ENCODE data around the gene PCSK1.
"Not testable (repeated sequence)": the region's sequence is repeated elsewhere in the genome, so short reads cannot be mapped to it uniquely, and the experiment has no call there.

The PCSK1 gene

GRCh38 chr5:96373381-96373733, 59.7 kb downstream of the PCSK1 start:
- H3K4me1 ChIP-seq (ENCODE audit: control insufficient read depth, insufficient read depth, low read length) = no peaks in the 10 kb centered on the region
- H3K27me3 ChIP-seq (ENCODE audit: control insufficient read depth, insufficient read depth, low read length) = no peaks in the 10 kb centered on the region
- H3K9ac ChIP-seq (ENCODE audit: low read depth, low read length) = no peak overlapping the region
- no peak overlapping the region for H3K27ac ChIP-seq (ENCODE audit: low read depth, low read length)
- H3K36me3 ChIP-seq (ENCODE audit: control insufficient read depth, insufficient read depth, low read length) = no peaks in the 10 kb centered on the region
- no peak overlapping the region for H3K4me3 ChIP-seq (ENCODE audit: low read depth, low read length)
- no peaks in the 10 kb centered on the region for H3K9me3 ChIP-seq (ENCODE audit: control insufficient read depth, insufficient read depth, low read length)

GRCh38 chr5:96372726-96373380, 60.2 kb downstream of the PCSK1 start:
- Histone ChIP-seq H3K4me3 (ENCODE audit: low read depth, low read length) (no peak overlapping the region), H3K36me3 (ENCODE audit: control insufficient read depth, insufficient read depth, low read length) (no peaks in the 10 kb centered on the region), H3K9me3 (ENCODE audit: control insufficient read depth, insufficient read depth, low read length) (peaks cover 1% of the 10 kb centered on the region), H3K4me1 (ENCODE audit: control insufficient read depth, insufficient read depth, low read length) (no peaks in the 10 kb centered on the region), H3K27me3 (ENCODE audit: control insufficient read depth, insufficient read depth, low read length) (no peaks in the 10 kb centered on the region), H3K27ac (ENCODE audit: low read depth, low read length) (no peak overlapping the region), H3K9ac (ENCODE audit: low read depth, low read length) (no peak overlapping the region)

- Histone ChIP-seq H3K4me1 (ENCODE audit: control insufficient read depth, insufficient read depth, low read length) (no peaks in the 10 kb centered on the region), H3K36me3 (ENCODE audit: control insufficient read depth, insufficient read depth, low read length) (no peaks in the 10 kb centered on the region), H3K27ac (ENCODE audit: low read depth, low read length) (no peak overlapping the region), H3K4me3 (ENCODE audit: low read depth, low read length) (no peak overlapping the region), H3K27me3 (ENCODE audit: control insufficient read depth, insufficient read depth, low read length) (no peaks in the 10 kb centered on the region), H3K9ac (ENCODE audit: low read depth, low read length) (no peak overlapping the region), H3K9me3 (ENCODE audit: control insufficient read depth, insufficient read depth, low read length) (peaks cover 8% of the 10 kb centered on the region)
Observed at GRCh38 chr5:96370976-96371375, 62.1 kb downstream of the PCSK1 start.

GRCh38 chr5:96367337-96367736, 65.7 kb downstream of the PCSK1 start:
- not testable (repeated sequence) for H3K27me3 ChIP-seq (ENCODE audit: control insufficient read depth, insufficient read depth, low read length); H3K4me1 ChIP-seq (ENCODE audit: control insufficient read depth, insufficient read depth, low read length); H3K36me3 ChIP-seq (ENCODE audit: control insufficient read depth, insufficient read depth, low read length); H3K9ac ChIP-seq (ENCODE audit: low read depth, low read length); H3K4me3 ChIP-seq (ENCODE audit: low read depth, low read length); H3K9me3 ChIP-seq (ENCODE audit: control insufficient read depth, insufficient read depth, low read length); H3K27ac ChIP-seq (ENCODE audit: low read depth, low read length)

- Histone ChIP-seq H3K9ac (ENCODE audit: low read depth, low read length) (no peak overlapping the region), H3K9me3 (ENCODE audit: control insufficient read depth, insufficient read depth, low read length) (no peaks in the 10 kb centered on the region), H3K36me3 (ENCODE audit: control insufficient read depth, insufficient read depth, low read length) (no peaks in the 10 kb centered on the region), H3K27me3 (ENCODE audit: control insufficient read depth, insufficient read depth, low read length) (no peaks in the 10 kb centered on the region), H3K27ac (ENCODE audit: low read depth, low read length) (no peak overlapping the region), H3K4me3 (ENCODE audit: low read depth, low read length) (no peak overlapping the region), H3K4me1 (ENCODE audit: control insufficient read depth, insufficient read depth, low read length) (no peaks in the 10 kb centered on the region)
Observed at GRCh38 chr5:96354237-96354636, 78.8 kb downstream of the PCSK1 start.

GRCh38 chr5:96353220-96353619, 79.8 kb downstream of the PCSK1 start:
- Histone ChIP-seq H3K27ac (ENCODE audit: low read depth, low read length) (no peak overlapping the region), H3K9ac (ENCODE audit: low read depth, low read length) (no peak overlapping the region), H3K36me3 (ENCODE audit: control insufficient read depth, insufficient read depth, low read length) (no peaks in the 10 kb centered on the region), H3K9me3 (ENCODE audit: control insufficient read depth, insufficient read depth, low read length) (no peaks in the 10 kb centered on the region), H3K4me1 (ENCODE audit: control insufficient read depth, insufficient read depth, low read length) (no peaks in the 10 kb centered on the region), H3K4me3 (ENCODE audit: low read depth, low read length) (no peak overlapping the region), H3K27me3 (ENCODE audit: control insufficient read depth, insufficient read depth, low read length) (no peaks in the 10 kb centered on the region)

- no peak overlapping the region for H3K4me3 ChIP-seq (ENCODE audit: low read depth, low read length)
- no peaks in the 10 kb centered on the region for H3K9me3 ChIP-seq (ENCODE audit: control insufficient read depth, insufficient read depth, low read length)
- H3K27me3 ChIP-seq (ENCODE audit: control insufficient read depth, insufficient read depth, low read length) = no peaks in the 10 kb centered on the region
- no peaks in the 10 kb centered on the region for H3K4me1 ChIP-seq (ENCODE audit: control insufficient read depth, insufficient read depth, low read length)
- no peak overlapping the region for H3K27ac ChIP-seq (ENCODE audit: low read depth, low read length)
- H3K9ac ChIP-seq (ENCODE audit: low read depth, low read length) = no peak overlapping the region
- no peaks in the 10 kb centered on the region for H3K36me3 ChIP-seq (ENCODE audit: control insufficient read depth, insufficient read depth, low read length)
Observed at GRCh38 chr5:96350678-96351077, 82.4 kb downstream of the PCSK1 start.

- H3K27ac ChIP-seq (ENCODE audit: low read depth, low read length) = no peak overlapping the region
- no peaks in the 10 kb centered on the region for H3K4me1 ChIP-seq (ENCODE audit: control insufficient read depth, insufficient read depth, low read length)
- no peaks in the 10 kb centered on the region for H3K9me3 ChIP-seq (ENCODE audit: control insufficient read depth, insufficient read depth, low read length)
- no peaks in the 10 kb centered on the region for H3K36me3 ChIP-seq (ENCODE audit: control insufficient read depth, insufficient read depth, low read length)
- H3K4me3 ChIP-seq (ENCODE audit: low read depth, low read length) = no peak overlapping the region
- no peaks in the 10 kb centered on the region for H3K27me3 ChIP-seq (ENCODE audit: control insufficient read depth, insufficient read depth, low read length)
- H3K9ac ChIP-seq (ENCODE audit: low read depth, low read length) = no peak overlapping the region
Observed at GRCh38 chr5:96348536-96348935, 84.5 kb downstream of the PCSK1 start.

GRCh38 chr5:96347502-96348292, 85.4 kb downstream of the PCSK1 start:
- no peaks in the 10 kb centered on the region for H3K9me3 ChIP-seq (ENCODE audit: control insufficient read depth, insufficient read depth, low read length)
- no peaks in the 10 kb centered on the region for H3K27me3 ChIP-seq (ENCODE audit: control insufficient read depth, insufficient read depth, low read length)
- H3K36me3 ChIP-seq (ENCODE audit: control insufficient read depth, insufficient read depth, low read length) = no peaks in the 10 kb centered on the region
- no peaks in the 10 kb centered on the region for H3K4me1 ChIP-seq (ENCODE audit: control insufficient read depth, insufficient read depth, low read length)
- no peak overlapping the region for H3K4me3 ChIP-seq (ENCODE audit: low read depth, low read length)
- no peak overlapping the region for H3K9ac ChIP-seq (ENCODE audit: low read depth, low read length)
- H3K27ac ChIP-seq (ENCODE audit: low read depth, low read length) = no peak overlapping the region

- no peaks in the 10 kb centered on the region for H3K27me3 ChIP-seq (ENCODE audit: control insufficient read depth, insufficient read depth, low read length)
- no peaks in the 10 kb centered on the region for H3K36me3 ChIP-seq (ENCODE audit: control insufficient read depth, insufficient read depth, low read length)
- H3K4me1 ChIP-seq (ENCODE audit: control insufficient read depth, insufficient read depth, low read length) = no peaks in the 10 kb centered on the region
- no peak overlapping the region for H3K4me3 ChIP-seq (ENCODE audit: low read depth, low read length)
- H3K27ac ChIP-seq (ENCODE audit: low read depth, low read length) = no peak overlapping the region
- no peaks in the 10 kb centered on the region for H3K9me3 ChIP-seq (ENCODE audit: control insufficient read depth, insufficient read depth, low read length)
- H3K9ac ChIP-seq (ENCODE audit: low read depth, low read length) = no peak overlapping the region
Observed at GRCh38 chr5:96344678-96345577, 88.1 kb downstream of the PCSK1 start.

- H3K27me3 ChIP-seq (ENCODE audit: control insufficient read depth, insufficient read depth, low read length) = no peaks in the 10 kb centered on the region
- H3K9ac ChIP-seq (ENCODE audit: low read depth, low read length) = no peak overlapping the region
- no peaks in the 10 kb centered on the region for H3K9me3 ChIP-seq (ENCODE audit: control insufficient read depth, insufficient read depth, low read length)
- H3K27ac ChIP-seq (ENCODE audit: low read depth, low read length) = no peak overlapping the region
- H3K4me3 ChIP-seq (ENCODE audit: low read depth, low read length) = no peak overlapping the region
- no peaks in the 10 kb centered on the region for H3K36me3 ChIP-seq (ENCODE audit: control insufficient read depth, insufficient read depth, low read length)
- H3K4me1 ChIP-seq (ENCODE audit: control insufficient read depth, insufficient read depth, low read length) = no peaks in the 10 kb centered on the region; the same call in 1 of the 2 replicates
Observed at GRCh38 chr5:96343094-96343493, 90.0 kb downstream of the PCSK1 start.

Data from HUES48 (cell line).